Measurements from ENCODE around the gene F2RL2. TPM values are rescaled to one million over a fixed set of nuclear protein-coding genes. Genes with fewer than 3 reads are reported as not detected.

Gene F2RL2
- total and polyA plus RNA-seq, 2 of the 4 experiments (the other 2 are of a cell fraction) = 21.7 to 32.8 TPM

DNA sequence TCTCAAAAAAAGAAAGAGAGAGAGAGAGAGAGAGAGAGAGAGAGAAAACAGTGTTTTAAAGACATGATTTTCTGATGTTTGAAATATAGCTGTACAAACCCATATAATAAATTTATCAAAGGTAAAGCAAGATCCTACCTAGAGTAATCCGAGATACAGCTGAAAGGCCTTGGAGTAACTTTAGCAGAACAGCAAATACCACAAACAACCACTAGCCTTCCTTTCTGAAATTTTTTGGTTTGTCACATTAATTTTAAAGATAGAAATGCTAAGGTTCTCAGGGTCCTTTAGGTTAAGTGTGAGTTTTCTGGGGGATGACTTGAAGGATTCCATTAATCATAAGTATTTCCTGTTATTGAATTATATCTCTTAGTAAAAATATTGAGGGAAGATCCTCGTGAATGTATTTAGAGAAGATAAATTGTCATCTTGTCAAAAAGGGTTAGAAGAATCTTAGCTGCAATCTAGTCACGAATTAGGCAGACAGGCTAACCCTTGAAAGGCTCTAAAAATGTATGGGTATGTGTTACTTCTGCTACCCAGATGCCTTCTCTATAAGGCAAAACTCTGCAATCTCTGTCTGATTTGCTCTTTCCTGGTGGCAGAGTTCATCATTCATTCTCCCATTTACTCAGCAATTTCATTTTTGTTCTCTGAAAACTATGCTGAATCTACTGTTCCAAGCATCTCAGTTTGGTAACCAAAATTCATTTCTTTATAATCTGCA is 27.3 kb downstream of the F2RL2 start:
- no TSS peak for BruUV-seq (replicated peaks)
- Histone ChIP-seq H2AK5ac (ENCODE audit: low read depth, low read length) (no peak overlapping the region), H2BK120ac (ENCODE audit: low read depth, low read length) (no peak overlapping the region), H2BK20ac (ENCODE audit: low read depth, low read length) (no peak overlapping the region), H3K36me3 (ENCODE audit: control insufficient read depth, insufficient read depth, low read length) (no peaks in the 10 kb centered on the region), H3K14ac (replicated peaks; ENCODE audit: low read depth, low read length) (no peak overlapping the region), H3K23ac (ENCODE audit: low read depth, low read length) (no peak overlapping the region), H3K9me1 (ENCODE audit: insufficient read depth, low read length) (no peaks in the 10 kb centered on the region), H3K4me3 (ENCODE audit: insufficient read depth, low read depth, low read length) (no peak overlapping the region), H4K20me1 (ENCODE audit: insufficient read depth, low read length) (no peaks in the 10 kb centered on the region), H3K4me1 (ENCODE audit: control insufficient read depth, insufficient read depth, low read length) (no peaks in the 10 kb centered on the region), H3K56ac (ENCODE audit: extremely low read depth, insufficient read depth, low read length) (no peak overlapping the region), H3K9ac (ENCODE audit: low read depth, low read length) (no peak overlapping the region), H3K4ac (ENCODE audit: low read depth, low read length) (no peak overlapping the region), H4K91ac (ENCODE audit: insufficient read depth, low read depth, low read length) (no peak overlapping the region), H4K5ac (ENCODE audit: low read depth, low read length) (no peak overlapping the region), H3K27me3 (ENCODE audit: control insufficient read depth, insufficient read depth, low read length) (peaks cover 21% of the 10 kb centered on the region), H2AK9ac (replicated peaks; ENCODE audit: low read depth, low read length, poor library complexity) (no peak overlapping the region), H2BK15ac (ENCODE audit: low read depth, low read length) (no peak overlapping the region), H3K79me1 (ENCODE audit: low read depth in 1 of 2, low read length in 2 of 2) (no peaks in the 10 kb centered on the region), H3K4me2 (ENCODE audit: low read depth, low read length) (no peak overlapping the region), H3K18ac (ENCODE audit: low read depth, low read length) (no peak overlapping the region), H3K27ac (ENCODE audit: insufficient read depth, low read length) (no peak overlapping the region), H4K8ac (ENCODE audit: low read depth in 2 of 2, low read length in 2 of 2) (no peak overlapping the region), H3K9me3 (ENCODE audit: control insufficient read depth, insufficient read depth, low read length) (no peaks in the 10 kb centered on the region; the same call in 1 of the 2 replicates), H2AFZ (replicated peaks; ENCODE audit: low read length, poor library complexity) (no peak overlapping the region), H2BK5ac (ENCODE audit: low read depth, low read length, poor library complexity, severe bottlenecking) (no peak overlapping the region)
- ChIA-PET POLR2A (ENCODE audit: unreplicated experiment) (no interaction called here), CTCF (no interaction called here)
- DNase-seq = no peak
- no peak for ATAC-seq (ENCODE audit: low read depth)
- intact Hi-C loops (cut with micrococcal nuclease) (no loop called here), dilution Hi-C loops (cut with HindIII; ENCODE audit: low sequenced_read_pairs, unreplicated experiment) (no loop called here), in situ Hi-C loops (cut with MboI; ENCODE audit: low sequenced_read_pairs) (no loop called here)
- TF ChIP-seq FOS (IDR thresholded peaks at IDR 0.05; ENCODE audit: low read depth, low read length) = no peak
- no peak for TF ChIP-seq SMC3 (IDR thresholded peaks at IDR 0.05; ENCODE audit: low read depth, low read length)
- no peak for TF ChIP-seq USF2 (IDR thresholded peaks at IDR 0.05; ENCODE audit: low read depth, low read length)
- WGBS, 2 experiments (ENCODE audit: extremely low coverage in 2 of 2, insufficient read length in 1 of 2) = no CpG with 5 or more reads among the region's 3 CpGs

Data from IMR-90 (cell line).